Measurements from ENCODE around the gene PKP3. TPM values are rescaled to one million over a fixed set of nuclear protein-coding genes. Genes with fewer than 3 reads are reported as not detected.

The PKP3 gene
- total RNA-seq, 2 donors from 2014 or later: 0.12 TPM; not detected in 1

DNA sequence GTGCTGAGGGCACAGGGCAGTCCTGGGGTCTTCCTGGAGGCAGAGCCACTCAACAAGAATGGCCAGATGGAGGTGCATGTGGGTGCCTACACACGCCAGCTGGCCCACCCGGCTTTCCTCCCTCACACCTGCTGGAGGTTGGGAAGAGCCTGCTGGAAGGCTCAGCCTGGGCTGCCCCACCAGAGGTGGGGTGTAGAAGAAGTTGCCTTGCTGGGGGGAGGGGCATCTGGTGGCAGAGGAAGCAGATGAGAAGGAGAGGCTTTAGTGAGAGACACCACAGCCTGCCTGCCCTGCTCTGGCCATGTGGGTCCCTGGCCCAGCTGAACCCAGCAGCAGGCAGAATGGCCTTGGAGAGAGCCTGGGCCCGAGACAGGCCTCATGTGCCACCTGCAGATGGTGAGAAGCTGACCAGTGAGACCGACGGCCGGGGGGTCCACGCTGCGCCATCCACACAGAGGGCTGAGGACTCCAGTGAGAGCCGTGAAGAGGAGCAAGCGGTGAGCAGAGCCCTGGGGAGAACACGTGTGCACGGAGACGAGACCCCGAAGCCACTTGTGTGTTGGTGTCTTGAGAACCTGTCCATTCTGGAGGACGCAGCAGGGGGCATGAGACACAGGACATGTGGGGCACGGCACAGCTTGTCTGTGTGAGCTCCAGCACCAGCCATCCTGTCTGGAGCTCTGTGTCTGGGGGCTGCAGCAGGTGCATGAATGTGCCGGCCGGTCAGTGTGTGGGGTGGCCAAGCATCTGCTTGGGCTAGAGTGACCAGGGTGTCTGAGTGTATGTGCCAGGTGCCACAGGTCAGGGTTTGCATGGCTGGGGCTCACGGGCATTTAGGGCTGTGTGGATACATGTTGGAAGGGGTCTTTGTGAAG is 22.1 kb upstream of the PKP3 start:
- DNase-seq (ENCODE audit: low spot score in 2 of 2): no peak
- Mint-ChIP-seq H3K36me3 (no peaks in the 10 kb centered on the region), H3K9me3 (peaks cover 0 to 4% of the 10 kb centered on the region in 2 donors), H3K27ac (peak overlapping the region in 1 of 2 donors; percentile 65)
- no peak for ATAC-seq

DNA sequence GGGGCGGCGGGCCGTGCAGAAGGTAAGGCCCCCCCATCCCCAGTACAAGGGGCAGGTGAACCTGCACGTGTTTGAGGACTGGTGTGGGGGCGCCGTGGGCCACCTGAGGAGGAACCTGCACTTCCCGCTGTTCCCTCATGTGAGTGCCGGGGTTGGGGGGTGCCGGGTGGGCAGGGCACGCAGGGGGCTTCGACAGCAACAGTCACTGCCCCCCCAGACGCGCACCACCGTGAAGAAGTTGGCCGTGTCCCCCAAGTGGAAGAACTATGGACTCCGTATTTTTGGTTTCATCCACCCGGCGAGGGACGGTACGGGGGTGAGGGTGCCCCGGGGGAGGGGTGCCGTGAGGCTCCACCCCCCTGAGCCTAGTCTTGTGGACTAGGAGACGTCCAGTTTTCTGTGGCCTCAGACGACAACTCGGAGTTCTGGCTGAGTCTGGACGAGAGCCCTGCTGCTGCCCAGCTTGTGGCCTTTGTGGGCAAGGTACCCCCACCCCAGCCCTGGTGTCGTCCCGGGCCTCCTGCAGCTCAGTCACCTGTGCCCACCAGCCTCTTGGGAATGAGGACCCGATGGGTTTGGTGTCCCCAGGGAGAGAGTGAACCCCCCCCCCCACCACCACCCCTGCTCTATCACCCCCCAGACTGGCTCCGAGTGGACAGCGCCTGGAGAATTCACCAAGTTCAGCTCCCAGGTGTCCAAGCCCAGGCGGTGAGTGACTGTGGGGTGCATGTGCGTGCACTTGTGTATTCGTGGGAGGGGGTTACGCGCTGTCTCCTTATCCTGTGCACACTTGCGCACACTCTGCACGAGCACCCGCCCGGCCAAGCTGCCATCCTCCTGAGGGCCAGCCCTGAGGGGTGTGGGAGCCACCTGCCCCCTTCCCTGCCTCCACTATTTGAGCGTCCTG is 20.9 kb upstream of the PKP3 start:
- Mint-ChIP-seq H3K27ac (no peak overlapping the region), H3K36me3 (no peaks in the 10 kb centered on the region), H3K9me3 (peaks cover 0 to 4% of the 10 kb centered on the region in 2 donors)
- ATAC-seq (no peak), DNase-seq (ENCODE audit: low spot score in 2 of 2) (no peak)

DNA sequence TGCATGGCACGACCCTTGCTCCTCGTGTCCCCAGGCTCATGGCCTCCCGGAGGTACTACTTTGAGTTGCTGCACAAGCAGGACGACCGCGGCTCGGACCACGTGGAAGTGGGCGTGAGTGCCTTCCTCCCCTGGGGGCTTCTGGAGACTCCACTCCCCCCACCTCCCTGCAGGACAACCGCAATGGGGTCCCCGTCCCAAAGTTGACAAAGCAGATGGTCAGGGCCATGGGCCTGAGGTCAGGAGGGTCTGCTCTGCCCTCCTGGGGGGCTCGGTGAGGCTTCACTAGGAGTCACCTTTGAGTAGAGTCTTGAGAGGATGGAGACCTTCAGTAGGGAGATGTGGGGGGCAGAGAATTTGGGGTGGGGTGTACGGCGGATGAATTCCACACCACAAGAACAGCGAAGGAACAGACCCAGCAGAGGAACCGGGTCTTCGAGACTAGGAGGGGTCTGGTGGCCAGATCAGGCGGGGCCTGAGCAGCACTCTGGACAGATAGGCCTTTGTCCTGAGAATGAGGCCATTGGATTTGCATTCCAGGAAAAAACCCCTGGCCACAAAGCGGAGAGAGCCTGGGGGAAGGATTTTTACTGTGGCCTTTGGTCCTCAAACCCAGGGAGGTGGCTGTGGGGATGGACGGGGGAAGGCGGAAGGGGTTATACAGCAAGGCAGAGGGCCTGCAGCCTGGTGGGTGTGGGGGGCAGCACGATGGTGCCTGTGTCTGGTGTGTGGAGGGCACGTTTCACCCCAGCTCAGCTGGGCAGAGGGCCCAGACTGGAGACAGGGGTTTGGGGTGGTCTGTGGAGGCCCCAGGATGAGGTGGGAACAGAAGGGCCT is 20.1 kb upstream of the PKP3 start:
- Mint-ChIP-seq H3K9me3 (peaks cover 0 to 4% of the 10 kb centered on the region in 2 donors), H3K27ac (no peak overlapping the region), H3K36me3 (no peaks in the 10 kb centered on the region)
- no peak for ATAC-seq
- no peak for DNase-seq (ENCODE audit: low spot score in 2 of 2)

DNA sequence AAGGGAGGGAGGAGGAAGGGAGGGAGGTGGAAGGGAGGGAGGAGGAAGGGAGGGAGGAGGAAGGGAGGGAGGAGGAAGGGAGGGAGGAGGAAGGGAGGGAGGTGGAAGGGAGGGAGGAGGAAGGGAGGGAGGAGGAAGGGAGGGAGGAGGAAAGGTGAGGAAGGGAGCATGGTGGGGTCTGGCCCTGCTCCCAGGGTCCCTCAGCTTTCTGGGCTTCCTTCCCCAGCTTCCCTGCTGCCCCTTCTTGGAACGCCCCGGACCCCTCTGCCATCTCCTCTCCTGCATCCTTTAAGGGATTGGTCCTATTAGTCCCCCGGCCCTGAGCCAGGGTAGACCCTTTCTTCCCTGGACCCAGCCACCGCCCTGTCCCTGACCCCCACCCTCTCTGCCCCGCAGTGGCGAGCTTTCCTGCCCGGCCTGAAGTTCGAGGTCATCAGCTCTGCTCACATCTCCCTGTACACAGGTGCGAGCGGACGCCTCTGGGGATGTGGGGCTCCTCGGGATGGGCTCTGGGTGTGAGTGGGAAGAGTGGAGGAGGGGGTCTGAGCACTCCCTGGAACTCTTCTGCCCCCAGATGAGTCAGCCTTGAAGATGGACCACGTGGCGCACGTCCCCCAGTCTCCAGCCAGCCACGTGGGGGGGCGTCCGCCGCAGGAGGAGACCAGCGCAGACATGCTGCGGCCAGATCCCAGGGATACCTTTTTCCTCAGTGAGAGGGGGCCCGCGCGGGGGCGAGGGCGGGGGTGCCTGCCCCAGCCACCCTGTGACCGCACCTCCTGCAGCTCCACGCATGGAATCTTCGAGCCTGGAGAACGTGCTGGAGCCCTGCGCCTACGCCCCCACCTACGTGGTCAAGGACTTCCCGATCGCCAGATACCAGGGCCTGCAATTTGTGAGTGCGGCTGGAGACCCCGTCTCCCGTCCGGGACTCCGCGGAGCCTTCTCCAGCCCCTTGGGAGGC is 18.7 kb upstream of the PKP3 start:
- ATAC-seq (no peak), DNase-seq (ENCODE audit: low spot score in 2 of 2) (no peak)
- Mint-ChIP-seq H3K27ac (no peak overlapping the region), H3K9me3 (peaks cover 0 to 4% of the 10 kb centered on the region in 2 donors), H3K36me3 (no peaks in the 10 kb centered on the region)

DNA sequence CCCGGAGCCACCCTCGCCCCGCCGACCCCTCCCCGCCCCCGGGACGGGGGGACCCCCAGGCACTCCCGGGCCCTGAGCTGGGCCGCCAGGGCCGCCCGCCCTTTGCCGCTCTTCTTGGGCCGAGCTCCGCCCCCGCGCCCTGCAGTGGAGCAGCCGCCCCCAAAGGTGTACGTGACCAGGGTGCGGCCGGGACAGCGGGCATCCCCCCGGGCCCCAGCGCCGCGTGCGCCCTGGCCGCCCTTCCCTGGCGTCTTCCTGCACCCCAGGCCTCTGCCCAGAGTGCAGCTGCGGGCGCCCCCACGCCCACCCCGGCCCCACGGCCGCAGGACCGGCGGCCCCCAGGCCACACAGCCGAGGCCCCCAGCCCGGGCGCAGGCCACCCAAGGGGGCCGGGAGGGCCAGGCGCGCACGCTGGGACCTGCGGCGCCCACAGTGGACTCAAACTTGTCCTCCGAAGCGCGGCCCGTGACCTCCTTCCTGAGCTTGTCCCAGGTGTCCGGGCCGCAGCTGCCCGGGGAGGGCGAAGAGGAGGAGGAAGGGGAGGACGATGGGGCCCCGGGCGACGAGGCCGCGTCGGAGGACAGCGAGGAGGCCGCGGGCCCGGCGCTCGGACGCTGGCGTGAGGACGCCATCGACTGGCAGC is 17.4 kb upstream of the PKP3 start:
- no peak overlapping the region for H3K27ac Mint-ChIP-seq
- ATAC-seq: no peak
- H3K36me3 Mint-ChIP-seq: no peaks in the 10 kb centered on the region
- DNase-seq (ENCODE audit: low spot score in 2 of 2): no peak
- peaks cover 0 to 4% of the 10 kb centered on the region in 2 donors for H3K9me3 Mint-ChIP-seq

DNA sequence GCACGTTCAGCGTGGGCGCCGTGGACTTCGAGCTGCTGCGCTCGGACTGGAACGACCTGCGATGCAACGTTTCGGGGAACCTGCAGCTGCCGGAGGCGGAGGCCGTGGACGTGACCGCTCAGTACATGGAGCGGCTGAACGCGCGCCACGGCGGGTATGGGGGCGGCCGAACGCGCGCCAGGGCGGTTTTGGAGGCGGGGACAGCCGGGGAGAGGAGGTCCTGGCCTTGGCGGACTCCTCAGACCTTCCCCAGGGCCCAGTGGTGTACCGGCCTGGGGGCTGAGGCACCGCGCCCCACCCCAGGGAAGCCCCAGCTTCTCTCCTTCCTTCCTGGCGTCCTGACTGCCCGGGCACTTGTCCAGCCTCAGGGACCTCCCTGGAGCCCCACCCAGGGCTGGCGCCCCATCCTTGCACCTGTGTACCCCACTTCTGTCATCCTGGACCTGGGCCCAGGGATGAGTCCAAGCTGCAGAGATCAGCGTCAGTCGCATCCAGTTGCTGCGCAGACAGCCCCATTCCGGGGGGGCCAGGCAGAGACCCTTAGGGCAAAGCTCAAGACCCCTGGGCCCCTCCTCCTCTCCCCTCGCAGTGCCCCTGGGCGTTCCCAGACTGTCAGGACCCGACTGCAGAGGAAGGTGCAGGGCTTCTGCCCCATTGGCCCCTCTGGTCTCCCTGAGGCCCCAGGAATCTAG is 16.7 kb upstream of the PKP3 start:
- H3K27ac Mint-ChIP-seq: peak overlapping the region; percentile 4 to 87
- DNase-seq (ENCODE audit: low spot score in 2 of 2): no peak
- no peak for ATAC-seq
- peaks cover 0 to 4% of the 10 kb centered on the region in 2 donors for H3K9me3 Mint-ChIP-seq
- no peaks in the 10 kb centered on the region for H3K36me3 Mint-ChIP-seq

DNA sequence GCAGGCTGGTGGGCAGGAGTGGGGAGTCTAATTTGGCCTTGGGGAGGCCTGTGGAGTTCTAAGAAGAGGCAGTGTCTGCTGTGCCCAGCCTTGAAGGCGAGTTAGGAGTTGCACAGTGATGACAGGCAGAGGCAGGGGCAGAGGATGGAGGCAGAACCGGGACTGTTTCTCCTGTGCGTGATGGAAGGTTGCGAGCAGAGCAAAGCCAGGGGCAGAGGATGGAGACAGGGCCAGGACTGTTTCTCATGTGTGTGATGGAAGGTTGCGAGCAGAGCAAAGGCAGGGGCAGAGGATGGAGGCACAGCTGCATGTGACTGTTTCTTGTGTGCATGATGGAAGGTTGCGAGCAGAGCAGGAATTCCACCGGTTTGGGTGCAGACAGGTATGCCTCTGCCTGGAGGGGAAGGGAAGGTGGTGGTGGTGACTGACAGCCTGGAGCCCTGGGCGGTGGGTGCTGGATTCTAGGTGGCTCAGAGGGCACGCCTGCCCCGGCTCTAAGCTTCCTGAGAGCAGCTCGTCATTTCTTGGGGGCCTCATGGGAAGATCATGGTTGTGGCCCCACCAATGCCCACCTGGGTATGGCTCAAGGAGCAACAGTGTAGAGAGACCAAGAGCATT is 16.0 kb upstream of the PKP3 start:
- no peak for ATAC-seq
- Mint-ChIP-seq H3K9me3 (peaks cover 0 to 4% of the 10 kb centered on the region in 2 donors), H3K36me3 (no peaks in the 10 kb centered on the region), H3K27ac (peak overlapping the region; percentile 4 to 87)
- DNase-seq (ENCODE audit: low spot score in 2 of 2): no peak

DNA sequence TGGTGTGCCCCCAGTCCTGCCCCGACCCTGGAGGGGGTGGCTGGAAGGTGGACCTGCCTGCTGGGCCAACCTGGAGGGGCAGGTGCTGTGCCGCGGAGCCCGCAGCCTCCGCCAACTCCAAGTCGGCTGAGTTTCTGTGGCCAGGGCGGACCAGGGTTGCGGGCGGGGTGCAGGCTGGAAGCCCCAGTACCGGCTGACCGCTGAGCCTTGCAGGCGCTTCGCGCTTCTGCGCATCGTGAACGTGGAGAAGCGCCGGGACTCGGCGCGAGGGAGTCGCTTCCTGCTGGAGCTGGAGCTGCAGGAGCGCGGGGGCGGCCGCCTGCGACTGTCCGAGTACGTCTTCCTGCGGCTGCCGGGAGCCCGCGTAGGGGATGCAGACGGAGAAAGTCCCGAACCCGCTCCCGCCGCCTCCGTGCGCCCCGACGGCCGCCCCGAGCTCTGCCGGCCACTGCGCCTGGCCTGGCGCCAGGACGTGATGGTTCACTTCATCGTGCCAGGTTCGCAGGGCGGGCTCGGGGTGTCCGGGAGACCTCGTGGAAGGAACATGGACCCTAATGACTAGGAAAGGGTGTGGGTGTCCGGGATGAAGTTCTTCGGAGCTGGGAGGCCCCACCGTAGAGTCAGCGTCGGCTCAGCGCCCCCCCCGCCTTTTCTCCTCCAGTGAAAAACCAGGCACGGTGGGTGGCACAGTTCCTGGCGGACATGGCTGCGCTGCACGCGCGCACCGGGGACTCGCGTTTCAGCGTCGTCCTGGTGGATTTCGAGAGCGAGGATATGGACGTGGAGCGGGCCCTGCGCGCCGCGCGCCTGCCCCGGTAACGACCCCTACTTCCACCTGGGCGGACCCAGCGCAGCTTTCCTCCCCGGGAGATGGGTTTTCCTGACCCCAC is 14.6 kb upstream of the PKP3 start:
- DNase-seq (ENCODE audit: low spot score in 2 of 2) (no peak), ATAC-seq (no peak)
- Mint-ChIP-seq H3K36me3 (no peaks in the 10 kb centered on the region), H3K27ac (no peak overlapping the region), H3K9me3 (no peaks in the 10 kb centered on the region)

DNA sequence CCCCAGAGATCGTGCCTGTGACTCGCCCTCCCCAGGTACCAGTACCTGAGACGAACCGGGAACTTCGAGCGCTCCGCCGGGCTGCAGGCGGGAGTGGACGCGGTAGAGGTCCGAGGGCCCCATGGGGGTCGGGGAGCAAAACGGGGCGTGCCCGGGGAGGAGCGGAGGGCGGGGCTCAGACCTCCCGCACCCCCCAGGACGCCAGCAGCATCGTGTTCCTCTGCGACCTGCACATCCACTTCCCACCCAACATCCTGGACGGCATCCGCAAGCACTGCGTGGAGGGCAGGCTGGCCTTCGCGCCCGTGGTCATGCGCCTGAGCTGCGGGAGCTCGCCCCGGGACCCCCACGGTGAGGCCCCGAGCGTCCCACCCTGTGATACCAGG is 13.9 kb upstream of the PKP3 start:
- H3K27ac Mint-ChIP-seq: no peak overlapping the region
- no peaks in the 10 kb centered on the region for H3K9me3 Mint-ChIP-seq
- no peaks in the 10 kb centered on the region for H3K36me3 Mint-ChIP-seq
- ATAC-seq (no peak), DNase-seq (ENCODE audit: low spot score in 2 of 2) (no peak)

DNA sequence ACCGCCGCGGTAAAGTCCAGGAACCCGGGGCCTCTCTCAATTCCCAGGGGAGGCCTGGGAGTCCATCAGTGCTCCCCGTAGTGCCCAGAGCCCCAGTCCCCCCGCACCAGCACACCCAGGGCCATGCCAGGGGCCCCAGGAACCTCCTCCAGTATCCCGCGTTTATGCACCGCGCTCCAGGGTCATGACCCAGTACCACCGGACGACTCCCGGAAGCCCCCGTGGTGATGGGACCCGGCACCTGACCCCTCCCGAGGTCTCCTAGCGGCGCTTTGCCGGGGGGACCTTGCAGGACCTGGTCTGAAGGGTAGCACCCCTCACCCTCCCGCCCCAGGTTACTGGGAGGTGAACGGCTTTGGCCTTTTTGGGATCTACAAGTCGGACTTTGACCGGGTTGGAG is 13.5 kb upstream of the PKP3 start:
- Mint-ChIP-seq H3K27ac (no peak overlapping the region), H3K36me3 (no peaks in the 10 kb centered on the region), H3K9me3 (no peaks in the 10 kb centered on the region)
- DNase-seq (ENCODE audit: low spot score in 2 of 2) (no peak), ATAC-seq (no peak)

DNA sequence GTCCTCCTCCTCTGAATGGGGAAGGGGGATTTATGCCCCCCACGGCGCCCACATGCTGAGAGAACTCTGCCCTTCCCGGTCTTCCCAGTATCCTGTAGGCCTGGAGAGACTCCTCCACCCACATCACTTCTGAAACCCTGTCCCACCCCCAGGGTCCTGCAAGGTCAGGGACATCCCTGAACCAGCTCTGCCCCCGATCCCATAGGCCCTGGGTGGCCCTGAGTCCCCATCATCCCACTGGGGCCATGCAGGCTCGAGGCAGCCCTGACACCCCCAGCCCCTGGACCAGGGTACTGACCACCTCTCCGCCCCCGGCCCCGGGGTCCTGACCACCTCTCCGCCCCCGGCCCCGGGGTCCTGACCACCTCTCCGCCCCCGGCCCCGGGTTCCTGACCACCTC is 13.0 kb upstream of the PKP3 start:
- DNase-seq (ENCODE audit: low spot score in 2 of 2): no peak
- Mint-ChIP-seq H3K9me3 (no peaks in the 10 kb centered on the region), H3K36me3 (no peaks in the 10 kb centered on the region), H3K27ac (no peak overlapping the region)
- no peak for ATAC-seq

DNA sequence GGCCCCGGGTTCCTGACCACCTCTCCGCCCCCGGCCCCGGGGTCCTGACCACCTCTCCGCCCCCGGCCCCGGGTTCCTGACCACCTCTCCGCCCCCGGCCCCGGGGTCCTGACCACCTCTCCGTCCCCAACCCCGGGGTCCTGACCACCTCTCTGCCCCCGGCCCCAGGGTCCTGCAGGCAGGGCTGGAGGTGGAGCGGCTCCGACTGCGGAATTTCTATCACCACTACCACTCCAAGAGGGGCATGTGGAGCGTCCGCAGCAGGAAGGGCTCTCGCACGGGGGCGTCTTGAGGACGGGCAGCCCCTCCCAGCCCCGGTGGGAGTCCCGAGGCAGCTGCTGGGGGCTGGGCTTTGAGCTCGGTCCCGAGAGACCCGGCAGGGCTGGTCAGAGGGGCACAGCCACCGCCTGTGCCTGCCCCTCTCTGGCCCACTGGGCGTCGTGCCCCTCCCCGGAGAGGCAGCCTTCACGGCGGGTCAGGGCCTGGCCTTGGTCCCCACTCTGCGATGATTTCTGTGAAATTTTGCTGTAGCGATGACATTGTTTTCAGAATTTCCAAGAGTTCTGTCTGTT is 12.4 kb upstream of the PKP3 start:
- Mint-ChIP-seq H3K9me3 (peaks cover under 1 to 1% of the 10 kb centered on the region in 2 donors), H3K27ac (no peak overlapping the region), H3K36me3 (peaks cover 1 to 2% of the 10 kb centered on the region in 2 donors)
- no peak for ATAC-seq
- DNase-seq (ENCODE audit: low spot score in 2 of 2): no peak

DNA sequence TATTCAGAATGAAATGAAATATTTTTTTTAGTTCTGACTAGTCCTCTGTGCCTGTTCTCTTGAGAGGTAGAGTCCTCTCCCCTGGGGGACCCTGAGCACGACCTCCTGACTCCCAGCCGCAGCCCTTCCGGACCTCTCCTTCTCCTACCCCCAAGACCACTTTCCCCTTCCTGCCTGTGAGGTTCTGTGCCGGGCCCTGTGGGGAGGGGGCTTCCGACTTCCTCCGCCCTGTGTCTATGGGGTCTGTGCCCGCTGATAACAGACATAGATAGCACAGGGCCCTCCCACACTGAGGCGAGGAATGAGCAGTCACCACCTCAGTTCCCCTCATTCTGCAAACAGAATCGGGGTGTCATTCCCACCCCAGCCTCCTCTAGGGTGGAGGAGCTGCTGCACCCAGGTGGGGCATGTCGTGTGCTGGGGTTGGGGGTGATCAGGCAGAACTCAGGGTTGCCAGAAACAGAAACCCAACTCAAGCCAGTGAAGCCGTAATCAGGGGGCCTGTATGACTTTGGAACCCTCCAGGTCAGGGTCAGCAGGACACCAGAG is 11.9 kb upstream of the PKP3 start:
- H3K27ac Mint-ChIP-seq: no peak overlapping the region
- ATAC-seq: no peak

More for the DNA sequence above, 11.9 kb upstream of the PKP3 start:
- no peak for DNase-seq (ENCODE audit: low spot score in 2 of 2)
- peaks cover 6 to 8% of the 10 kb centered on the region in 2 donors for H3K36me3 Mint-ChIP-seq
- H3K9me3 Mint-ChIP-seq: peaks cover 6 to 7% of the 10 kb centered on the region in 2 donors
